HEK293 (cell line): ENCODE results near the gene MVK.
A peak's percentile ranks its signal among the peaks of the same experiment; 100 is the strongest.
"Not testable (repeated sequence)": the region's sequence is repeated elsewhere in the genome, so short reads cannot be mapped to it uniquely, and the experiment has no call there.

Experiments
- CTCF ChIA-PET: fragments of 350-600 bp; formaldehyde crosslinking; extraction: SDS; loops from one replicate; lab custom pipeline; 2021; ENCODE audit warnings: antibody characterized with exemption; lab: Yijun Ruan, JAX
- POLR2A ChIA-PET: fragments of 300-600 bp; formaldehyde crosslinking; extraction: SDS; loops from one replicate; lab custom pipeline; 2020; ENCODE audit warnings: antibody characterized with exemption, inconsistent platforms; lab: Yijun Ruan, JAX
- H3K27ac ChIP-seq: fragments of 200-500 bp; sonication (Bioruptor generic); 2 replicates; pipeline ENCODE4 v1.5.1; 2014; ENCODE audit warnings: low read depth, low read length, control low read depth, inconsistent platforms; ENCODE audit errors: extremely low read depth
- H3K36me3 ChIP-seq, 2 experiments: fragments of 200-500 bp in 1 of 2; sonication (Bioruptor generic) in 1 of 2; 1 replicate in 1 of 2; 2 replicates in 1 of 2; pipeline ENCODE4 v1.5.1; 2014 to 2017; ENCODE audit warnings: inconsistent platforms in 2 of 2, low read length in 2 of 2; ENCODE audit not compliant: control insufficient read depth in 2 of 2, insufficient read depth in 1 of 2
- H3K4me1 ChIP-seq: fragments of 200-500 bp; sonication (Bioruptor generic); 2 replicates; pipeline ENCODE4 v1.5.1; 2014; ENCODE audit warnings: mild to moderate bottlenecking, low read length, inconsistent platforms; ENCODE audit not compliant: control insufficient read depth, insufficient read depth
- H3K4me3 ChIP-seq: 2 replicates; pipeline ENCODE4 v1.5.1; 2011; ENCODE audit warnings: low read depth, mild to moderate bottlenecking, control low read depth, low read length, moderate library complexity
- H3K9me3 ChIP-seq: fragments of 200-500 bp; sonication (Bioruptor generic); 2 replicates; pipeline ENCODE4 v1.5.1; 2014; ENCODE audit warnings: low read depth, low read length, inconsistent platforms; ENCODE audit not compliant: control insufficient read depth, insufficient read depth
- INSM2 ChIP-seq: fragments of 450-650 bp; formaldehyde crosslinking; IDR thresholded peaks from 2 replicates; pipeline ENCODE4 v1.5.1; 2016; ENCODE audit warnings: missing biosample characterization, missing genetic modification characterization
- SP7 ChIP-seq: fragments of 450-650 bp; formaldehyde crosslinking; IDR thresholded peaks from 2 replicates; pipeline ENCODE4 v1.5.1; 2016; ENCODE audit warnings: missing biosample characterization, missing genetic modification characterization
- WT1 ChIP-seq: fragments of 450-650 bp; formaldehyde crosslinking; IDR thresholded peaks from 2 replicates; pipeline ENCODE4 v1.5.1; 2016; ENCODE audit warnings: missing biosample characterization, missing genetic modification characterization
- ZIC2 ChIP-seq: fragments of 450-650 bp; formaldehyde crosslinking; IDR thresholded peaks from 2 replicates; pipeline ENCODE4 v1.5.1; 2016; ENCODE audit warnings: missing biosample characterization, missing genetic modification characterization
- ZNF121 ChIP-seq: fragments of 450-650 bp; formaldehyde crosslinking; IDR thresholded peaks from 2 replicates; pipeline ENCODE4 v1.5.1; 2016; ENCODE audit warnings: missing biosample characterization, missing genetic modification characterization
- ZNF148 ChIP-seq: fragments of 450-650 bp; formaldehyde crosslinking; IDR thresholded peaks from 2 replicates; pipeline ENCODE4 v1.5.0; 2017; ENCODE audit warnings: missing biosample characterization, missing genetic modification characterization, borderline replicate concordance
- ZNF169 ChIP-seq: fragments of 450-650 bp; formaldehyde crosslinking; IDR thresholded peaks from 2 replicates; pipeline ENCODE4 v1.5.1; 2016; ENCODE audit warnings: missing biosample characterization, missing genetic modification characterization
- ZNF19 ChIP-seq: fragments of 450-650 bp; formaldehyde crosslinking; IDR thresholded peaks from 2 replicates; pipeline ENCODE4; 2016; ENCODE audit warnings: missing biosample characterization, missing genetic modification characterization, low read depth
- ZNF248 ChIP-seq: fragments of 450-650 bp; formaldehyde crosslinking; IDR thresholded peaks from 2 replicates; pipeline ENCODE4 v1.5.1; 2017; ENCODE audit warnings: missing biosample characterization, missing genetic modification characterization
- ZNF341 ChIP-seq: fragments of 450-650 bp; formaldehyde crosslinking; IDR thresholded peaks from 2 replicates; pipeline ENCODE4; 2016; ENCODE audit warnings: low read depth, missing biosample characterization, missing genetic modification characterization
- ZNF544 ChIP-seq: fragments of 450-650 bp; formaldehyde crosslinking; IDR thresholded peaks from 2 replicates; pipeline ENCODE4 v1.5.0; 2017; ENCODE audit warnings: missing biosample characterization, missing genetic modification characterization
- ZNF629 ChIP-seq: fragments of 450-650 bp; formaldehyde crosslinking; IDR thresholded peaks from 2 replicates; pipeline ENCODE4 v1.5.1; 2017; ENCODE audit warnings: missing biosample characterization, missing genetic modification characterization
- ZNF768 ChIP-seq: fragments of 450-650 bp; formaldehyde crosslinking; IDR thresholded peaks from 2 replicates; pipeline ENCODE4 v1.5.1; 2018; ENCODE audit warnings: missing biosample characterization, mild to moderate bottlenecking, missing genetic modification characterization
- ZNF792 ChIP-seq: fragments of 450-650 bp; formaldehyde crosslinking; IDR thresholded peaks from 2 replicates; pipeline ENCODE4 v1.5.1; 2016; ENCODE audit warnings: missing biosample characterization, missing genetic modification characterization
- TF ChIP-seq, protein P1 (sequence below): fragments of 450-650 bp; formaldehyde crosslinking; IDR thresholded peaks from 2 replicates; pipeline ENCODE4 v1.5.1; 2016; ENCODE audit warnings: missing biosample characterization, missing genetic modification characterization
- TF ChIP-seq, protein P2 (sequence below): fragments of 450-650 bp; formaldehyde crosslinking; IDR thresholded peaks from 2 replicates; pipeline ENCODE4 v1.5.1; 2016; ENCODE audit warnings: missing biosample characterization, missing genetic modification characterization, low read depth

MVK gene

DNA sequence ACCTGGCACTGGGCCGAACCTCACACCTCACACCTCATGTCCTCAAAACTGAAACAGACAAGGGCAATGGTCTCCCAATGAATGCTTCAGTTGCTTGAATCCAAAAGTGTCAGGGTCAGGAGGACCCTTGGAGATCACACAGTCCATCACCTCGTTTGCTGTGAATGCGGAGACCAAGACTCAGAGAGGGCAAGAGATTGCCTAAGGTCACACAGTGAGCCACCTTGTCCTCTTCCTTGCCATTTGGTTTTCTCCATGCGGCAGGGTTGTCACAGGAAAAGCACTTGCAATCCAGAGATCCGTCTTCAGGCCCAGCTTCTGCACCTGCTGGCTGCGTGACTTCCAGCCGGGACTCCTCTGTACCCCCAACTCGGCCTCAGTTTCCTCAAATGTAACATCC lies 28.0 kb downstream of the MVK start (continued):
- TF ChIP-seq ZNF792 (tag by site-specific recombination) (no peak), ZNF629 (no peak), ZNF169 (tag by site-specific recombination) (no peak), ZNF148 (no peak), ZIC2 (tag by site-specific recombination) (no peak), ZNF248 (tag by site-specific recombination) (no peak)
- TF ChIP-seq, all 188 proteins: peak for 0

- H3K4me3 ChIP-seq, H3K4me1 ChIP-seq, CTCF ChIA-PET, H3K9me3 ChIP-seq, H3K36me3 ChIP-seq, H3K27ac ChIP-seq: not testable (repeated sequence)
- peak; percentile 78 for TF ChIP-seq ZNF121 (tag by site-specific recombination)
- POLR2A ChIA-PET, result interaction anchor here (0.6 kb wide), 1 partner anchor 172 kb away, joined by 4 read pairs; no protein-coding TSS in a partner anchor
Observed at GRCh38 chr12:109602132-109602531, 28.5 kb downstream of the MVK start.

- no peaks in the 10 kb centered on the region for H3K9me3 ChIP-seq
- ChIA-PET POLR2A (no interaction called here), CTCF (interaction anchor here (0.6 kb wide), 1 partner anchor 136 kb away, joined by 8 read pairs; no protein-coding TSS in a partner anchor)
- no peak overlapping the region for H3K27ac ChIP-seq
- TF ChIP-seq, protein P1, sequence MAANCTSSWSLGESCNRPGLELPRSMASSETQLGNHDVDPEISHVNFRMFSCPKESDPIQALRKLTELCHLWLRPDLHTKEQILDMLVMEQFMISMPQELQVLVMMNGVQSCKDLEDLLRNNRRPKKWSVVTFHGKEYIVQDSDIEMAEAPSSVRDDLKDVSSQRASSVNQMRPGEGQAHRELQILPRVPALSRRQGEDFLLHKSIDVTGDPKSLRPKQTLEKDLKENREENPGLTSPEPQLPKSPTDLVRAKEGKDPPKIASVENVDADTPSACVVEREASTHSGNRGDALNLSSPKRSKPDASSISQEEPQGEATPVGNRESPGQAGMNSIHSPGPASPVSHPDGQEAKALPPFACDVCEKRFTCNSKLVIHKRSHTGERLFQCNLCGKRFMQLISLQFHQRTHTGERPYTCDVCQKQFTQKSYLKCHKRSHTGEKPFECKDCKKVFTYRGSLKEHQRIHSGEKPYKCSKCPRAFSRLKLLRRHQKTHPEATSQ (tag by site-specific recombination), result no peak
- peak; percentile 47; the same call in 1 of the 2 replicates for TF ChIP-seq ZNF768 (tag by site-specific recombination)
- H3K36me3 ChIP-seq, result no peaks in the 10 kb centered on the region
- no peak overlapping the region for H3K4me3 ChIP-seq
- H3K4me1 ChIP-seq, result no peaks in the 10 kb centered on the region
Observed at GRCh38 chr12:109604132-109604585, 30.6 kb downstream of the MVK start.

GRCh38 chr12:109605016-109605415 lies 31.4 kb downstream of the MVK start:
- Histone ChIP-seq H3K9me3 (no peaks in the 10 kb centered on the region), H3K4me3 (no peak overlapping the region), H3K36me3 (no peaks in the 10 kb centered on the region), H3K27ac (no peak overlapping the region), H3K4me1 (no peaks in the 10 kb centered on the region)
- CTCF ChIA-PET, result interaction anchor here (0.7 kb wide), 1 partner anchor 234 kb away, joined by 3 read pairs; no protein-coding TSS in a partner anchor
- TF ChIP-seq WT1 (tag by site-specific recombination) (no peak), ZNF341 (tag by site-specific recombination) (peak; percentile 68)
- POLR2A ChIA-PET, result no interaction called here

- ChIA-PET CTCF (interaction anchor here (0.7 to 1.9 kb wide), 3 partner anchors 8 to 233 kb away, joined by 3 to 11 read pairs (median 3); no protein-coding TSS in a partner anchor), POLR2A (no interaction called here)
- Histone ChIP-seq H3K4me1 (no peaks in the 10 kb centered on the region), H3K27ac (no peak overlapping the region), H3K36me3 (no peaks in the 10 kb centered on the region), H3K9me3 (no peaks in the 10 kb centered on the region), H3K4me3 (no peak overlapping the region)
- TF ChIP-seq INSM2 (no peak), ZNF19 (tag by site-specific recombination) (no peak), SP7 (tag by site-specific recombination) (no peak), ZNF544 (tag by site-specific recombination) (no peak)
- TF ChIP-seq, protein P2, sequence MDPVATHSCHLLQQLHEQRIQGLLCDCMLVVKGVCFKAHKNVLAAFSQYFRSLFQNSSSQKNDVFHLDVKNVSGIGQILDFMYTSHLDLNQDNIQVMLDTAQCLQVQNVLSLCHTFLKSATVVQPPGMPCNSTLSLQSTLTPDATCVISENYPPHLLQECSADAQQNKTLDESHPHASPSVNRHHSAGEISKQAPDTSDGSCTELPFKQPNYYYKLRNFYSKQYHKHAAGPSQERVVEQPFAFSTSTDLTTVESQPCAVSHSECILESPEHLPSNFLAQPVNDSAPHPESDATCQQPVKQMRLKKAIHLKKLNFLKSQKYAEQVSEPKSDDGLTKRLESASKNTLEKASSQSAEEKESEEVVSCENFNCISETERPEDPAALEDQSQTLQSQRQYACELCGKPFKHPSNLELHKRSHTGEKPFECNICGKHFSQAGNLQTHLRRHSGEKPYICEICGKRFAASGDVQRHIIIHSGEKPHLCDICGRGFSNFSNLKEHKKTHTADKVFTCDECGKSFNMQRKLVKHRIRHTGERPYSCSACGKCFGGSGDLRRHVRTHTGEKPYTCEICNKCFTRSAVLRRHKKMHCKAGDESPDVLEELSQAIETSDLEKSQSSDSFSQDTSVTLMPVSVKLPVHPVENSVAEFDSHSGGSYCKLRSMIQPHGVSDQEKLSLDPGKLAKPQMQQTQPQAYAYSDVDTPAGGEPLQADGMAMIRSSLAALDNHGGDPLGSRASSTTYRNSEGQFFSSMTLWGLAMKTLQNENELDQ, result no peak
Observed at GRCh38 chr12:109605599-109606228, 32.1 kb downstream of the MVK start.
